Fibroblast of skin of abdomen (primary cell): ENCODE data around the gene TDRD7.
A peak's percentile ranks its signal among the peaks of the same experiment; 100 is the strongest.

Experiments used
- DNase-seq: peaks from one replicate; pipeline ENCODE4 v3.0.0-alpha.2; 2013

TDRD7 gene

DNA sequence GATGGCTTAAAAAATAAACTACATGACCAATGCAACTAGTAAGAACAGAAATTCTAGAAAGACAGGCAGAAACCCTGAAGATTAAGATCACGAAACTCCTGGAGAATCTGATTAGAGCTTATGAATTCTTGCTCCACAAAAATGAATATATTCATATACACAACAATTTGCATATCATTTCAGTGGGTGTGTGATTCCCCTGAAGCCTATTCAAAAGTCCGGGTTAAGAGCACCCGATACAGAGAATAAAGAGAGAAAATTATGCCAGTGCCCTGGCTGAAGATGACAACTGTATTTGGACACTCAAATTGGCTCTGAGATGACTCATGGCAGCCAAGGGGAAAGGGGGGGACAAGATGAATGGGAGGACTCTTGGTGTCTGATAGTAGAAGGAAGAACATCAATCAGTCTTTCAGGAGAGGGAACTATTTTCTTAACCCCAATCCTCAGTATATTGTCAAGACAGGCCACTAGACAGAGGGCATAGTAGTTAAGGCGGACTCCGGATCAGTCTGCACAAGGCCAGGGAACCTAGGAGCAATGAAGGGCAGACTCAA, 95.6 kb downstream of the TDRD7 start:
- DNase-seq = no peak

DNA sequence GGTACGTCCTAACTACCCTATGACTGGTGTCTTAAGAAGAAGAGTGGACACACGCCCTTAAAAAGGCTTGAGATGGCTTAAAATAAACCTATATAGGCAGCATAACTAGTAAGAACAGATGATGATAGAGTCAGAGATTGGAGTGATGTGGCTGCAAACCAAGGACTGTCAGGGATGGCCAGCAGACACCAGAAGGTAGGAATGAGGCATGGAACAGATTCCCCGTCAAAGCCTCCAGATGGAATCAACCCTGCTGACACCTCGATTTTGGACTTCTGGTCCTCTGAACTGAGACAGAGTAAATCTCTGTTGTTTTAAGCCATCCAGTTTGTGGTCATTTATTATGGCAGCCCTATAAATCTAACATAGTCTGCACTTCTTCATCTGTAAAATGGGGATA, 97.0 kb downstream of the TDRD7 start:
- DNase-seq = no peak

DNA sequence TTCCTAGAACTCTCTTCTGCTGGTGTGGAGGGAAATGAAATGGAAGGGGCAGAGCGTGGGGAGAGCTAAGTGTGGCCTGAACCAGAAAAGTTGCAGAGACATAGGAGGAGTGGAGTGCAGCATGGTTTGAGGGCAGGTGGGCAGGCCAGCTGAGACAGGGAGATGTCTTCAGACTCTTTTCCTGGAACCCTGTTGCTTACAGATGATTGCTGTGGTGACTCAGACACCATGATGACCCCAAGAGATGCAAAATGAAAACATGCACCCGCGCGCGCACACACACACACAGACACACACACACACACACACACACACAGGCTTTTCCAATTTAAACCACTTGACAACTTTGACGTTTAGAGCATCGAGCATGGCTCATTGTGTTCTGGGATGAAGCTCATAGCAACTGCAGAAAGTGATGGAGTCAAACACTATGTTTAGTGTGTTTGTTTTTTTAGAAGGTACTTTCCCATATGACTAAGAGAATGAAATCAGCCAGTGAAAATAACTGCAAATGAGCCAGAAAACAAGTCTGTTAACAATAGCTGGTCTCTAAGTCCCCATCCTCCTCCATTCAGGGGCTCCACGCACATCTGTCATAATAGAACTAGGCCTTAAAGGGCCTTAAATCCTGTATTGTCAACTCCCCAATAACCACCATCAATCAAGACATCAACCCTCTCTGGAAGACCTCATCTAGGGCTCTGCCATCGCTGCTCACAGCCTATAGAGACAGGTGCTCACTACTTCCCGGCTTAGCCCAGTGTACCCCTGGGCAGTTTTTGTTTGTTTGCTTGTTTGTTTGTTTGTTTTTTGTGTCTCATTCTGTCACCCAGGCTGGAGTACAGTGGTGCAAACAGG, 99.1 kb downstream of the TDRD7 start:
- DNase-seq = no peak

DNA sequence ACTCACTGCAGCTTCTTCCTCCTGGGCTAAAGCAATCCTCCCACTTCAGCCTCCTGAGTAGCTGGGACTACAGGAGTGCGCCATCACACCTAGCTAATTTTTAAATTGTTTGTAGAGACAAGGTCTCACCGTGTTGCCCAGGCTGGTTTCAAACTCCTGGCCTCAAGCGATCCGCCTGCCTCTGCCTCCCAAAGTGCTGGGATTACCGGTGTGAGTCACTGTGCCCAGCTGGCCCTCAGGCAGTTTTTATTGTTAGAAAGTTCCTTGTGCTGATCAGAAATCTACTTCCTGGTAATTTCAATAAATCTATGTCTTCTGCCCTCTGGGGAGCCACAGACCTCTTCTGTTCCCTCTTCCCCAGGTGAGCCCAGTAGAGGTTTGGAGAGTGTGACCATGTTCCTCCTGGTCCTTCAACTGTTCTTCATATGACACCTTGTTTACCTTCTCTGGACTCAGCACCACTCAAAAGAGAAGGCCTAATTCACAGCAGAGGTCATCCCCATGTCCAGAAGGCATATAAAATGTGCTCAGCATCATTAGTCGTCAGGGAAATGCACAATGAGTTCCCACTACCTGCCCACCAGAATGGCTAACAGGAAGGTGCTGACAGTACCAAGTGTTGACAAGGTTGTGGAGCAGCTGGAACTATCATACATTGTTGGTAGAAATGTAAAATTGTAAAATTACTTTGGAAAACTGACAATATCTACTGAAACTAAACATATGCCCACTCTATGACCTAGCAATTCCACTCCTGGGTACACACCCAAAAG, 99.9 kb downstream of the TDRD7 start:
- DNase-seq = no peak

DNA sequence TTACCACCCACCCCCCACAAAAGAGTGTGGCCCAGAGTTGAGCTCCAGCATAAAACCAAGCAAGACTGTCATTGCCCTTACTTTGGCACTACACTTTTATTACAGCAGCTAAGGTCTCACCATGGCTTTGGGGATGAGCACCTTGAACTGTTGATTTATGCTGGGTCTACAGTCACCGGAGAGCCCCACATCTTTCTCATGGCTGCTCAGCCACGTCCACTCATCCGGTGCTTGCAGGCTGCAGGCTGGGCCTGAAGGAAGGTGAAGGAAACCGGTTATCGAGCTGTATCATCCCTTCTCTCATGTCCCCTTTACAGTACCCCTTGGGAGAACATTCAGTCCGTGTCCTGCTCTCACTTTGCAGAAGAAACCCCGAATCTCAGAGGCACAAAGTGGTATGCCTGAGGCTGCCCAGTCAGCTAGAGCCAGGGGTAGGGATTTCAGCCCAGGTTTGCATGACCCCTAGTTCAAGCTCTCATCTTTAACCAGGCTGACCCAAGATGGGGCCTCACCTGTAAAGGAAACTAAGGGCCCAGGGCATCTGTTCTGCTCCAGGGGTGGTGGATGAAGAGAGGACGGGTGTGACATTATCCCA, 101.2 kb downstream of the TDRD7 start:
- no peak for DNase-seq

DNA sequence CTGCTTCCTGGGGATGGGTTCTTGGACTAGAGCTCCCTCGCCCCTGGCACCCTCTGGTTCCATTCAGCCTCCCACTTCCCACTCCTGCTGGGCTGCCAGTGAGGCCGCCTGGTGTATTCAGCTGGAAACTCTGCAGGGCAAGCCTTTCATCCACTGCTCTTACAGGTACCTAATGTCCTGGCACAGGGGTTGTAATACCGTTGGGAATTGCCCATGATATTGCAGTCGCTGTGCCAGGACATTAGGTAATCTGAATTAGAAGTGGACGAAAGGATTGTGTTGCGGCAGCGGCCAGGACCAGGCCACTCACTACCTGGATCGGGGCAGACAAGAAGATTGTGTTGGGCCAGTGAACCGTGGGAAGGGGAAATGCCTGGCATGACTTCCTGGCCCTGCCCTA, 102.6 kb downstream of the TDRD7 start:
- DNase-seq = no peak

DNA sequence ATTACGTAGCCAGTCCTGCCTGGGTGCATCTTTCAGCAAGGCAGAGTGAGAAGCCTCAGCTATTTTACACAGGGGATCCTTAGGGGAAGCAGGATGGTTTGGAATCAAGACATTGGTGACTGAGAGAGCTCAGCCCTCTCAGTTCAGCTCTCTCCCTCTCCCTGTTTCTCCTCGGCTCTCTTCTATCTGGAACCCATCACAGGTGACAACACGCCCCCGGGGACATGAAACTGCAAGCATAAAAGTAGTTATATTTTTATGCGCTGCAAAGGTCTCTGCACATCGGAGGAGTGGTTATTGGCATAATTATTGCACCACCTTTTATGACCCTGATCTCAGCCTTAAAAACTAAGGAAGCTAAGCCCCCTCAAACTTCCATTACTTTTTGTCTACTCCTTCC, 103.8 kb downstream of the TDRD7 start:
- no peak for DNase-seq

DNA sequence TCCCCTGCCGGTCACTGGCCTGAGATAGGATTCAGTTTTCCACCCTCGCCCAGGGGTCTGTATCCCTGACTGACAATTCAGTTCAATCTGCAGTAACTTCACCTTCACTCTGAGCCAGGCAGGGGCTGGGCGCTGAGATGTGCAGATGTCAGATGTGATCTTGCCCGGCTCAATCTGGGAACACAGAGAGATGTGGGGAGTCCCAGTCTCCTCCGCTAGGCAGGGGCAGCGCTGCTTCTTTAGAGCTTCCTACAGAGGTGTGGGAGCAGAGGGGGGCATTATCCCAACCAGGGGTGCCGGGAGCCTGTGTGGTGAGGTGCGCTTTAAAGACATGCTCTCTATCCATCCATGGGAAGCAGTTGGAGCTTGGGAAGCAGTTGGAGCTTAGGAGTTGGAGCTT, 104.2 kb downstream of the TDRD7 start:
- DNase-seq = no peak

DNA sequence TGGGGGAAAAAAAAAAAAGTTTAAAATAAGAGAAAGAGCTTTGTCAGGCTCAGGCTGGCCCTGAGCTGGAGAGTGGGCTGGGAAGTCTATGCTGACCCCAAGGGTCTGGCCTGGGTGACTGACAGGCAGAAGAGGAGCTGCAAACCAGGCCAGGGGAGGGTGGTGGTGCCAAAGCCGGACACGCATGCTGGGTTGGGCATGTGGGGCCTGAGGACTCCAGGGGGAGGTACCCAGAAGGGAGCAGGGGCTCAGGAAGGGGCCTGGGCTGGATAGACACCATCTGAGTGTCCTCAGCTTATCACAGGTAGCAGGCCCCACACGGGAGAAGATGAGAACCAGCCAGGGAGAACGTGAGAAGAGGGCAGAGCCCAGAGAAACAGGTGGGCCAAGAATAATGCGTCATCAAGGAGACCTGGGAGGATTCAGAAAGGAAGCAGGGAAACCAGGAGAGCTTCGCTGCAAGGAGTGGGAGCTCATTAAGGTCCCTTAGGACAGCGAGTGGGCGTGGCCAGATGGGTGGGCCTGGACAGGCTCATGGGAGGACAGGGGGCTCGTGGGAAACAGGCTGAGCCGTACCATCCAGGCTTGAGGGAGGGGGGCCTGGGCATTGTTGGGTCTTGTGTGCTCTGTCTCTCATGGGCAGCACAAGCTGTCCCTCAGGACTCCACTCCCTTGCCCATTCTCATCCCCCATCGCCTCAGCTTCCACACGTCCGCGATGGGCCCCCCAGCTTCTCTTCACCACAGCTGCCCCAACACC, 105.6 kb downstream of the TDRD7 start:
- DNase-seq = no peak

DNA sequence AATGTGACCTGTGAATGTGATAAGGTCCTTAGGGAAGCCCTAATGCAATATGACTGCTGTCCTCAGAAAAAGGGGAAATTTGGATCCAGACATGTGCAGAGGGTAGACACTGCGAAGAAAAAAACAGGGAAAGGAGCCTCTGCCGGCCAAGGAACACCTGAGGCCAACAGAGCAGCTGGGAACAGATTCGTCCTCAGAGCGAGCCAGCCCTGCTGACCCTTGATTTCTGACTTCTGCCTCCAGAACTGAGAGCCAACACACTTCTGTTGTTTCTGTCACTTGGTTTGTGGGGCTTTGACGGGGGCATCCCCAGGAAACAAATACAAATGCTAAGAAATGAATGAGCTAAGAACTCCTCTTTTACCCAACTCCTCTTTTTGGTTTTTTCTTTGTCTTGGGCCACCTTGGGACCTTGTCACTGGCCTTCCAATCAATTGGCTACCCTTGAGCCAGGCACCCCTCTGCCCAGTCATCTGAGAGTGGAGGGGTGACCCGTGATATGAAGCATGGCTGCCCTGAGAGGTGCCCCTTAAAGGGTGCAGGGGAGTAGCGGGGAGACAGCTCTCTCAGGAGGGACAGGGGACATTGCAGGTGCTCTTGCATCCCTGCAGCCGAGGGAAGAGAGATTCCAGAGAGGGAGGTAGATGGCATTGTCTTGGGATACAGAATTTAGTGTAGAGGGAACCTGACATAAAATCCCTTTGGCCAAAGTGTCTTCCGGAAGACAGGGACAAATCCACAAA, 106.4 kb downstream of the TDRD7 start:
- DNase-seq = no peak

DNA sequence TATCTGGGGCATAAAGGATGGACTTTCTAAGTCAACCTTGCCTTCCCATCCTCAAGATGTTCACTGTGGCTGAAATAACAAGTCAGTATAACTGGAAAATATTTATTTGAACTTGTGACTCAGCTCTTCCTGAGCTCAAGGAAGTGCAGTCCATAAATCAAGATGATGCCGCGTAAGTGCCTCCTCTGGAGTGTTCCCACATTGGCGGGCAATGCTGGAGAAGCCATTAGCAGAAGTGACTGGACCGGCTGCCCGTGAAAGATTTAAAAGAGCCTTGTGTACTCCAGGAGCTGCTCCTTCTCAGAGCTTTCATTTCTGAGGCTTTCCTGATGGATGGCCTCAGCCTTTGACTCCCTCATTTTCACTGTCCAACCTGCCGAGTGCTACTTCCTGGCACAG, 107.0 kb downstream of the TDRD7 start:
- DNase-seq = peak; percentile 72

DNA sequence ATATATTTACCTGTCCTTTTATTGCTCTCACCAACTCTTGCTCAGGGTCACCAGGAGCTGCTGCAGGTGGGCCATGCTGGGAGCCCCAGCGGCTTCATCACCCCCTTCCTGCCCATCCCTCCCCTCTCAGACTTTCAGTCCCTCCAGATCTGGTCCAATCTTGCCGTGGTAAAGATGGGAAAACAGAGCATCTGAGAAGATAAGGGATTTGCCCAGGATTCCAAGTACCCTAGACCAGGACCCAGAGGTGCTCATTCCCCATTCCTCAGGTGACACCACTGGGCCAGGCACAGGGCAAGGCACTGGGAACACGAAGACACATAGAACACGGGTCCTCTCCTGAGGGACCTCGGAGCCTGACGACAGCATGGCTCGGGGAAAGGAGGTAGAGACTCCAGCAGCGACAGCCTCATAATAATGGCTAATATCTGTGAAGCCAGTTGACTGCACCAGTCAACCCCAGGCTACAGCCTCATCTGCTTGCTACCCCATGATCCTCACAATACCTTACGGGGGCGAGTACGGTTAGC, 107.6 kb downstream of the TDRD7 start:
- no peak for DNase-seq

DNA sequence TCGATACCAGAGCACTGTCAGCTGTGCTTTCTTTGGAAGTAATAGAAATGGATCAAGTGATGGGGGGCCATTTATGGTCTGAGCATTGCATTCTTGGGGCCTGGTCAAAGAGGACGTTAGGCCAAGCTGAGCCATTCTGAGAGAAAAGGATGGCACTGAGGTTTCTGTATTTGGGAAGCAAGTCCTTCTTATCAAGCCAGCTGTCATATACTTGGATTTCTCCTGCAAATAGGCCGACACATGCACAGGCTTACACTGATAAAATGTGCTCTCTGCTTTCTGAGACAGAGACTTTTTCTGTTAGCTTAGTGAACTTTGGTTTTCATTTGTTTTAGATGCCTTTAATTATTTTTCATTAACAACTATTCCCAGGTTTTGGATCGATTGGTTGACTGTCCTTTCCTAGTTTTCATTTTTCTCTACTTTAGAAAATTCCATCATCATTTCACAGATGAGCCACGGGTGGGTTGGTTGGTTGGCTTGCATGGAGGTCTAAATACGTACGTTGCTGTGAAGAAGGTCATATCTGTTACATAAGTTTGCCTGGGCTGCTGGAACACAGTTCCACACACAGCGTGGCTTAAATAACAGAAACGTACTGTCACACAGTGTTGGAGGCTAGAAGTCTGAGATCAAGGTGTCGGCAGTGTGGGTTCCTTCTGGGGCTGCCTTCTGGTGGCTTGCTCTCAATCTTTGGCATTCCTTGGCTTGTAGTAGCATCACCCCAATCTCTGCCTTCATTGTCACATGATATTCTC, 109.9 kb downstream of the TDRD7 start:
- DNase-seq = no peak

DNA sequence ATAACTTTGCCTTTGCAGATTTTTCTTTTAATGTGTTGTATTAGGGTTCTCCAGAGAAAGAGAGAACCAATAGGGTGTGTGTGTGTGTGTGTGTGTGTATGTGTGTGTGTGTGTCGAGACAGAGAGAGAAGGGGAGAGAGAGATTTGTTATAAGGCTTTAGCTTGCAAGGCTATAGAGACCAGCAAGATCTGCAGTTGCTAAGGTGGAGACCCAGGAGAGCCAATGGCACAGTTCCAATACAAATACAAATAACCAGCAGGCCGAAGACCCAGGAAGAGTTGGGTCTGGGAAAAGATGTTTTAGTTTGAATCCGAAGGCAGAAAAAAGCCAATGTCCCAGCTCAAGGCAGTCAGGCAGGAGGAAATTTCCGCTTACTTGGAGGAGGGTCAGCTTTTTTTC, 112.5 kb downstream of the TDRD7 start:
- DNase-seq = no peak

DNA sequence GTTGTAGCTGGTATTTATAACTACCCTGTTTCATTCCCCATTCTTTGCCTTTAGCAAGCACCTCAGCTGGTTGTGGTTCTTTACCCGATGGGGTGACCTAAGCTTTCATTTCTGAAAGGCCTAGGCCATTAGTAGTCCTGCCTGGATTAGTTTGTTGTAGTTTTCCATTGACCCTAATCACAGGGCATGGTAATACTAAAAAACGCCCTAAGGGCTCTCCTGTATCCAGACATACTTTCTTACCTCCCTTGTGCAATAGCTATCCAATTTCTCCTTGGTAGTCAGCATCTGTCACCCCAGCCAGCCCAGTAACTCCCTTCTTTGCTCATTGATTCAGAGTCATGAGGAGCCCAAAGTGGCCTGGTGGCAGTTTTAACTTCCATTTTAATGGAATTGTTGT, 113.6 kb downstream of the TDRD7 start:
- no peak for DNase-seq

DNA sequence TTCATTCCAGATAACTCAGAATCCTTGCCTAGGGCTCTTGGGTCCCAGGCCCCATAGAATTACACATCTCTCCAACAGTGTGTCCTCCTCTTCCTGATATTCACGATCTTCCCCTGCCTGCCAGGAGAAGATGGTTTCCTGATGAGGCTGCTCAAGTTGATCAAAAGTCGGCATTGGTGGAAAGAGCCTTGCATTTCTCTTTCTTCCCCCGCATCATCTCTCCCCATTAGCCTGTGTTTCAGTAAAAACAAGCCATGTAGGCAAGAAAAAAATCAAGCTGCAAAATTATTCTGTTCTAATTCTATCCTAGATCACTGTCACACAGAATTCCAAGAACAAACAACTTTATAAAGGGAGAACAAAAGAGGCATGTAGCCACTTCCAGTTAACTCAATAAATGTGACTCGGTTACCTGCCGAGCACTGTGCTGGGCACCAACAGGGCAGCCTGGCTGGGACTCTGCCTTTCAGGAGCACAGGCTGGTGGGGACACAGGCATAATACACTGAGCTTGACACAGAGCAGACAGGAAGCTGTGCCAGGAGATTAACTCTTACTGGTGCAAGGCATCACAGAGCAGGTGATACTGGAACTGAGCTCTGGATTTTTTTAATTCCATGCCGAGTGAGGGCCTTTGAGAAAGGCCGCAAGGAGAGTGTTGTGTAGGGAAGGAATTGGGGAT, 115.1 kb downstream of the TDRD7 start:
- no peak for DNase-seq

DNA sequence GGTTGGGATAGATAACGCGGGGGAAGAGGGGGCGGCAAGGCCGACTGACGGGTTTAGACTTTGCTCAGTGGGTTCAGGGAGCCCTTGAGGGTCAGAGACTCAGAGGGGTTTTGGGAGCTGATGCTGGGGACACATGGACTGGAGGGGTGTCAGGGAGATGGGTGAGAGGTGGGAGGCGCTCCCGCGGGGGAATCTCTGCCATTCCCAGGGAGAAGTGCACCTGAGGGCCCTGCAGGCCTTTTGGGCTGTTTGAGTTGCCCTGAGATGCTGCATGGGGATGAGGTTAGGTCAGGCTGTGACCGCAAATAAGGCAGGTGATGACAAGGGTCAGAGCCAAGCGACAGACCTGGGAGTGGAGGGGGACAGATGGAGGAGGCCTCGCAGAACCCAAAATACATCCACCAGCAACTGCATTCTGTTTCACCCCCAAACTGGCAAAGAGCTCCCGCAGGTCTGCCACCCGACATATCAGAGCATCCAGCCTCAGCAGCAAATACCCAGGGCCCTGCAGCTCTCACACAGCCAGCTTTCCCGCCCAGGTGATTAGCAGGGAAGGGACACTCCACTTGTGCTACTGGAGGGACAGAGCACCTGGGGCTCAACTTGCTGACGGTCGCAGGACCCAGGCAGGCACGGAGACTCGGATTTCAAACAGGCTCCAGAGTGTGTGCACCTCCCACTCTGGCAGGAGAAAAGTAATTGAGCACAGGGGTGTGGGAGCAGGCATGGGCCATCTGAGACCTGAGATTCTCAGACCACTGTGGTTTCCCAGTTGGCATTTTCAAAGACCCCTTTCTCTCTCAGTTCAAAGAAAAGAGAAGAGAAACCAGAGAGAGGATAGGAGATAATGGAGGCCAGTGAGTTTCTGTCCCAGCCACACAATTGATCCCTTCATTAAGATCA, 116.0 kb downstream of the TDRD7 start:
- no peak for DNase-seq

DNA sequence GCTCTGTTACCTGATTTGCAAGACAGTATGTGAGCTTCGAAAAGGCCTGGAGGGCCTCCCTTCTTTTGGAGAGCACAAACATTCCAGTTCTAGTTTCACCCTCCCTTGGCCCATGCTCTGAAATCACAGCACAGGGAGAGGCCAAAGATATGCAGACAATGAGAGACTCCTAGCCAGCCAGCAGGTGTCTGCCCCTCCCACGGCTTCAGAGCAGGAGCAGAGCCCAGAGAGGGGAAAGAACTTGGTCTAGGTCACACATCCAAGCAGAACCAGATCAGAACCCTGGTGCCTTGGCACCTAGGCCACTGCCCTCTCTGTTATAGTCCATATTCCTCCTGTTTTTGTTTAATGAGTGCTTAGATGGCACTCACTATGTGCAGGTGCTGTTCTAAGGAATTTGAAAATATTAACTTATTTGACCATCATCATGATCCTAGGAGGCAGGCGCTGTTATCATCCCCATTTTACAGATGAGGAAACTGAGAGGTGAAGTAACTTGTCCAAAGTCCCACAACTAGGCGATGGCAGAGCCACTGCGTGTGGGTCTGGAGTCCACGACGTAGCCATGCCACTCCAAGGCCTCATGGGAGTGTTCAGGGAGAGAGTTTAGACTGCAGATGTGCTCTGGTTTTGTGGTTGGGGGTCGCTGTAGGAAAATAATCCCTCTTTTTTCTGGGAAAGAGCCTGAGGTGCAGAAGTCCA, 116.8 kb downstream of the TDRD7 start:
- DNase-seq = no peak
